Embryonic facial prominence (tissue), 1 donor: Measurements from ENCODE around the gene EMILIN1.

Experiments used
- DNase-seq: peaks from one replicate; pipeline ENCODE4 v3.0.0-alpha.2; 2016; ENCODE audit errors: extremely low spot score

Gene EMILIN1

DNA sequence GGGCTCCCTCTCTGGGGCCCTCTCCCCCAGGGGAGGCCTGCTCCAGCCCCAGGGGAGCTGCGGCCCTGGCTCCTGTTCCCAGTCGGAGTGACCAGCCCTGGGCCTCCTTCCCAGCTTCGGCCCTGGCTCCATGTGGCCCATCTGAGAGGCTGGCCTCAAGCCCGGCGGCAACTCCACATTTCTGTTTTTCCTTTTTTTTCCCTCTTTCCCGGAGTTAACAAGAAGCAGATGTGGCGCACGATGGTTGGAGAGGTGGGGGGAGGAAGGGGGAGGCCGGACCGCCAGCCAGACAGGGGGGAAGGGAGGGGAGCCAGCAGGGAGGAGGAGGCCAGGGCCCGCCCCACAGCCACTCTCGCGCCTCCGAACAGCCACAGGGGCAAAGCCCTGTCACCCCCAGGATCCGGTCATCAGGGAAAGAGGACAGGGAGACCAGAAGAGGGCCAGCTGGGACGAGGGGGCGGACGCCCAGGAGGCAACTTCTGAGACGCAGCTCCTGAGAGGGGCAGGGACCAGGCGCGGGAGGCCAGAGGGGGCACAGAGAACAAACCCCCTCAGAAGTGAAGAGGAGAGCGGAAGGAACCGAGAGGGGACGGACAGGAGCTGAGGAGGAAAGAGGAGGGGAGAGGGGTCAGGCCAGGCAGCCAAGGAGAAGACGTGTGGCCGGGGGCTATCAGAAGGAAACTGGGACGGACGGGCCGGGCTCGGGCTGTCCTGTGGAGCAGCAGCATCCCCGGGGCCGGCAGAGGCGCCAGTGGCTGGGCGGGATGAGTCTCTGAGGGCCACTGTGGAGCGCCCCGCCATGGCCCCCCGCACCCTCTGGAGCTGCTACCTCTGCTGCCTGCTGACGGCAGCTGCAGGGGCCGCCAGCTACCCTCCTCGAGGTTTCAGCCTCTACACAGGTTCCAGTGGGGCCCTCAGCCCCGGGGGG lies at the start of gene EMILIN1:
Gene EMILIN1 (plus strand): TSS at position 349 of the 928 bp plus-strand sequence. CDS start 451 bp downstream, at position 800.
- peak; percentile 91 for DNase-seq

DNA sequence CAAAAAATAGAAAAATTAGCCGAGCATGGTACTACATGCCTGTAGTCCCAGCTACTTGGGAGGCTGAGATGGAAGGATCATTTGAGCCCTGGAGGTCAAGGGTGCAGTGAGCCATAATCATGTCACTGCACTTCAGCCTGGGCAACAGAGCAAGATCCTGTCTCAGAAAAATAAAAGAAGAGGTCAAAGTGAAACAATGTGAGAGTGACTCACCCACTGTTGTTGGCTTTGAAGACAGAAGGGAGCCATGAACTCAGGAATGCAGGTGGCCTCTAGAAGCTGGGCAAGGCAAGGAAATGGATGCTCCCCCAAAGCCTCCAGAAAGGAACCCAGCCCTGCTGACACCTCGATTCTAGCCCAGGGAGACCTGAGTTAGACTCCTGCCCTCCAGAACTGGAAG lies 49.4 kb upstream of the EMILIN1 start:
- no peak for DNase-seq

DNA sequence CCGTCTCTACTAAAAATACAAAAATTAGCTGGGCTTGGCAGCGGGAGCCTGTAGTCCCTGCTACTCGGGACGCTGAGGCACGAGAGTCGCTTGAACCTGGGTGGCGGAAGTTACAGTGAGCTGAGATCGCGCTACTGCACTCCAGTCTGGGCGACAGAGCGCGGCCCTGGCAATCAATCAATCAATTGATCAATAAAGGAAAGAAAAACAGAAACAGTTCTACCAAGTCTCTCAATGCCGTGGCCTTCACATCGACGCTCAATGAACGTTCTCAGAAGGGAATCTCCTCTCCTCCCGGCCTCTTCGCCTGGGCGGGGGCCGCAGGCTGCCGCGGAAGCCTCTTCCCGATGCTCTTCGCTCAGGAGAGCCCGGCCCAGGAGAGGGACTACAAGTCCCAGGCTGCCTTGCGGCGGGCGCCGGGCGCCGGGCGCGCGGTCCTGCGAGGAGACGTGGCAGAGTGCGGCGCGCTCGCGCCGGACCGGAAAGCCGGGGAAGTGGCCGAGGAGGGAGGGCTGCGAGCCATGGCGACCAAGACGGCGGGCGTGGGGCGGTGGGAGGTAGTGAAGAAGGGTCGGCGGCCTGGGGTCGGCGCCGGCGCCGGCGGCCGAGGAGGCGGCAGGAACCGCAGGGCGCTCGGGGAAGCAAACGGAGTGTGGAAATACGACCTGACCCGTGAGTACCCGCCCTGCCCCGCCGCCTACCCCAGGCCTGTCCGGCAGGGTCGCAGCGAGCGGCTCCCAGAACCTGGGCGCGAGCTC lies 45.7 kb upstream of the EMILIN1 start, which contains the start of gene TMEM214:
Gene TMEM214 (plus strand): TSS at position 471 of the 758 bp plus-strand sequence. CDS start 51 bp downstream, at position 522.
- peak; percentile 49 for DNase-seq

DNA sequence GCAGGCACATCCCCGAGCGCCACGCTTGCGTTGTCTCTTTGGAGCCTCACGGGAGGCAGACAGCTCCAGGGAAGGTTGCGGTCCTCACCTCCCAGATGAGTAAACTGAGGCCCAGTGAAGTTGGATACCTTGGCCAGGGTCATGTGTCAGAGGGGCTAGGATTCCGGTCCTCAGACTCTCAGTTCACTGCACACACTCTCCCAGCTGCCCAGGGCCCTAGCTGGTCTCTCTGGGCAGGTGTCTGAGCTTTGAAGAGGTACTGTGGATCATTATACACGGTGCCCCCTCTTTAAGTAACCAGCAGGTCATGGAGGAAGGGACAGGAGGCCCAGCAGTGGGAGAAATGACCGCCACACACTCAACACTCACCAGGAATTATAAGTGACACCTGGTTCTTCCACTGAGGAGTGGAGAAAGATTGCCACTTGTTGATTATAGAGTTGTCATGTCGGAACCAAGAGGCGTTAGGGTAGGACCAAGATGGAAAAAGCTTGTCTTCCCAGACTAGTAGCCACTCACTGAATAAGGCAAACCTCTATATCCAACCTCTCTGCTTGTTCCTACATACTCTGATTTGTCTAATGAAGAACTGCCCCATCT lies 45.1 kb upstream of the EMILIN1 start:
- no peak for DNase-seq

DNA sequence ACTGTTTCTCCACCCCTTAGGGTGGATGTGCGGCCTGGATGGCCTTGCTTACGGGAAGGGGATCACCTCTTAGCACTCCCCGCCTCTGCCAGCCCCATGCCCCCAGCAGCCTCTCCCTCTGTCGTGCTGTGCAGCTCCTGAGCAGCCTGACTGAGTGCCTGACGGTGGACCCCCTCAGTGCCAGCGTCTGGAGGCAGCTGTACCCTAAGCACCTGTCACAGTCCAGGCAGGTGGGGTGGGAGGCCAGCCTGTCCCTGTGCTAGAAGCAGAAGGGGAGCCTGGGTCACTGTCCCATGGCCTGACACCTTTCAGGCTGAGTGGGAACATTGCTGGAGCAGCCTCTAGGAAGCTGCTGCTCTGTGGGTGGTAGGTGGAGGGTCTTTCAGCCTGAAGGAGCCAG lies 40.4 kb upstream of the EMILIN1 start:
- no peak for DNase-seq

DNA sequence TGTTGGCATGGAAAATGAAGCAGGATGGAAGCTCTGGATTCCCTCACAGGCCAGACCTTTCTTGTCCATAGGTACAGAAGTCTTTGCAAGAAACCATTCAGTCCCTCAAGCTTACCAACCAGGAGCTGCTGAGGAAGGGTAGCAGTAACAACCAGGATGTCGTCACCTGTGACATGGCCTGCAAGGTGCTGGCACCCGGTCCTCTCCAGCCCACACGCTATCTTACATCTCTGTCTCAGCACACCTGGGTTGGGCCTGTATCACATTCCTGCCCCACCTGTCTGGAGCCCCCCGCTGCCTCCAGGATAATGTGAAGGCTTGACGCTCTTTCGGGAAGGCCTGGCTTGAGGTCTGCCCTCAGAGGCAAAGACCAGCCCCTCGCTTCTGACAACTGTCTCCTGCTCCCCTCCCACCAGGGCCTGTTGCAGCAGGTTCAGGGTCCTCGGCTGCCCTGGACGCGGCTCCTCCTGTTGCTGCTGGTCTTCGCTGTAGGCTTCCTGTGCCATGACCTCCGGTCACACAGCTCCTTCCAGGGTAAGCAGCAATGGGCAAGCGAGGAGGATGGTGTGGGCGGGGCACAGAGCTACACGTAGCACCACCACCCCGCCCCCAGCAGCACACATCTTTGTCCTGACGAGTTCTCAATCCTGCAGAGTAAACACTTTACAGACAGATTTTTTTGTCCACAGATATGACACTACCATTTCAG lies 39.6 kb upstream of the EMILIN1 start:
- no peak for DNase-seq

DNA sequence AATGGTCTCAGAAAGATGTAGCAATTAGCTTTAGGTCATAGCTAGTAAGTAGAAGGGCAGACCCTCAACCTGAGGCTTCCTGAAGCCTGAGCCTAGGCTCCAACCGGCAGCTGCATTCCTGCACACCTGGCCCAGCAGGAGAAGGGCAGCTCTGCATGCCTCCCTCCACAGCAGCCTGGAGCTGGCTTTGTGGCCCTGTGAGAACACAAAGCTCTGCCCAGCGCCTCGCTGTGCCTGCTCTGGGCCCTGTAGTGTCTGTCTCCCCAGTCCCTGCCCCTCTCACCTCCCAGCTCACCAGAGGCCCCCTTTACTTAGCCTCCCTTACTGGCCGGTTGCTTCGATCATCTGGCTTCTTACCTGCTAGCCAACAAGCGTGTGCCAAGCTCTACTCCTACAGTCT lies 39.0 kb upstream of the EMILIN1 start:
- no peak for DNase-seq

DNA sequence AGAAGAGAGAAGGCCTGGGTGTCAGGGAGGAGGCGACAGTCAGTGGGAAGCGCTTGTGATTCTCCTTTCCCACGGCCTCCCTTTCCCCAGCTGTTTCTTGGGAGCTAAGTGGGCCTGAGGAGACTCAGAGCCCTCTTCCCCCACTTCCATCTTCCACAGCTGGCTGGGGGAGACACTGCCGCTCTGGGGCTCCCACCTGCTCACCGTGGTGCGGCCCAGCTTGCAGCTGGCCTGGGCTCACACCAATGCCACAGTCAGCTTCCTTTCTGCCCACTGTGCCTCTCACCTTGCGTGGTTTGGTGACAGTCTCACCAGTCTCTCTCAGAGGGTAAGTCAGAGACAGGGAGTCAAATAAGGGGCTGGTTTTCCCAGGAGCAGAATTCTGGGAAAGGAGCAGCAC lies 38.5 kb upstream of the EMILIN1 start:
- DNase-seq, result no peak

DNA sequence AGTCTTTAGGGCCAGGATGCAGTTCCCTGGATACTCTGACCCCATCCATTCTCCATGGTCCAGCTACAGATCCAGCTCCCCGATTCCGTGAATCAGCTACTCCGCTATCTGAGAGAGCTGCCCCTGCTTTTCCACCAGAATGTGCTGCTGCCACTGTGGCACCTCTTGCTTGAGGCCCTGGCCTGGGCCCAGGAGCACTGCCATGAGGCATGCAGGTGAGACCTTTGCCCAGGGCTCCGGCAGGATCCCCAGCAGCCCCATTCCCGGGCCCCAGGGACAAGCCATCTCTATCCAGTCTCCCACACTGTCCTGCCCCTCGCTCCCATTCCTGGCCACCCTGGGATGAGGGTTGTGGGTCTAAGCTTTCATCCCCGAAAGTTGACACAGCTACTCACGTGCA lies 38.1 kb upstream of the EMILIN1 start:
- no peak for DNase-seq

DNA sequence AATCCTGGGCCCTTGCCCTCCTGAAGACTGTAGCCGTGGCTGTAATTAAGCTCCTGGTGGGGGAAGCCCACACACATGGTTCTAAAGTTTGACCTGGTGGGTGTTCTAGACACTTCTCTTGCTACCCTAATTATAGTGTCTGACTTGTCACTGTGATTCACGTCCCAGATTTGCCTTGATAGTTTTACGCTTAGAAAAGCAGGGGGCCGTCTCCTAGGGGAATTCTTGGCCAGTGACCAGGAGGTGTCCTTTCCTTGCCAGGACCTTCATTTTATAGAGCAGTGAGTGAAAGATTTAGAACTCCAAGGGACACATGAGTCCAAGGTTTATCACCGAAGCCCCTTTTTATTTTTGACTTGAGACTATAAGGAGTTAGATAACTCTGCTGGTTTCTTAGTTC lies 36.7 kb upstream of the EMILIN1 start:
- no peak for DNase-seq

DNA sequence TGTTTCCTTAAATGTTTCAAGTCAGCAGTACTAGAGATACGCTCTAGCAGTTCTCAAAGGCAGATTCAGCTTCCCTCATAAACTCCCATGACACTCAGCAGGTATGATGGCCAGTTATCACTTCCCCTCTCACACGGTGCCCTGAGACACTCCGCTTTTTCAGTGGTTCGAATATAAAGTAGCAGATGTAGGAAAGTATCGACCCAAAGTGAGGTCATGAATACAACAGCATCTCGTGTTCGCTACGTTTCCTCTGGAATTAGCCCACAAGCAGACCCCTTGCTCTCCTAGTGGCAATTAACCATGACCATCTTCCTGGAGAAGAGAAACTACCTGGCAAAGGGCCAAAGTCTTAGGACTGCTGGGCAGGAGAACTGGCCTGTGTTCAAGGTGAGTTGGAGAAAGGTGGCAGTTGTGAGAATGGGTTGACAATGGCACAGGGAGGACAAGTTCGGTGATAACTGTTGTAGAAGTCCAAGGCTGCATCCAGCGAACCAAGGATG lies 36.2 kb upstream of the EMILIN1 start:
- no peak for DNase-seq

DNA sequence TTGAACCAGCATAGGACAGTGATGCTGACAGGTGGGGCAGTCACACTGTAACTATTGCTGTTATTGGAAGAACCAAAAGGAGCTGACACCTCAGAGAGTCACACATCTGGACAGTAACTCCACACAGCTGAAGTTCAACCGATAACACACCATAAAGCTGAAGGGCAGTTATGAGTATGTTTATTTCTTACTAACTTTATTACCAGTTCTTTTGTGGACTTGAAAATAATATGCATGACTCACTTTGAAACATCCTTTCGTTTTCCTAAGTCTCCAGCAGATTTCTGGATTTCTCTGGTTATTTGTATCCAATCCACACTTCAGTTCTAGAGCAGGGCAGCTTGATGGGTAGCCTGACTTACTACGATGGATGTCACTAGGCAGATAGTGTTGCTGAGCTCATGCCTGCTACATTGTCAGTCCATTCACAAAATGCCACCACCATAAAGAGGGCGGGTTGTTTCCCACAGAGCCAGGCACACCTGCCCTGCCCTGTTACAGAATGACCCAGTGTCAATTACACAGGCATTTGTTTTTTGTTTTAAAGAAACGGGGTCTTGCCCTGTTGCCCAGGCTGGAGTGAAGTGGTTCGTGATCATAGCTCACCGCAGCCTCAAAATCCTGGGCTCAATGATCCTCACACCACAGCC lies 35.3 kb upstream of the EMILIN1 start:
- no peak for DNase-seq

DNA sequence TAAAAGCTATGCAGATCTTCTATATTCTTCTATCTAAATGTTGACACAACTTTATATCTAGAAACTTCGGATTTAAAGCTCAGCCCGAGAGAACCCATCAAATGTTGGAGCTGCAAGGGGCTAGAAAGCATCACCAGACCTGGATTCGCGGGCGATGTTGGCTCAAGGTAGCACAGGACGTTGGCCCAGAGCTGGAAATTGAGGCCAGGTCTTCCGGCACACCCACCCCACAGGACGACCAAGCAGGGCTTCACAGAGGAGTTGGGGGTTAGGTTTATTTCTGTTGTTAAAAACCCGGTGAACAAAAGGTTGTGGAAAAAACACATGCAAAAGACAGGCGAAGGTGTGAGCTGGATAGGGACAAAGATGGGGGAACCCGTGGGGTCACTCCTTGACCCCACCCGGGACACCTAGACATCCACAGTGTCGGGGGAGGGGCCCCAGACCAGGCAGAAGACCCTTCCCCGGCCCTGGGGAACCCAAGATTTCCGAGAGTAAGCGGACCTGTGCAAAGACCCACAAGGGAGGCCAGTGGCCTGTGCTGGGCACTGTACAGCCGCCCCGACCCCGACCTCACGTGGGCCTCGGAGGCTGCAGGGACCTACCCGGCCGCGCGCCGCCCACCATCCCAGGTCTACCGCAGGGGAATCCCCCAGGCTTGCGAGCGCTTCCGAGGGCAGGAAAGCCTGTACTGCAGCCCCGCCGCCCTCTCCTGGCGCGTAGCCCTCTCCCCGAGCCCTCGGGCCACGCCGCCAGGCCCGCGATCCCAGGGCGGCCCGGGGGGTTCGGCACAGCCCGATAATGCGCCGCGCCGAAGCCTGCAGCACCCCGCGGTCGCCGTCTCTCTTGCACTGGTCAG lies 28.8 kb upstream of the EMILIN1 start:
- no peak for DNase-seq

DNA sequence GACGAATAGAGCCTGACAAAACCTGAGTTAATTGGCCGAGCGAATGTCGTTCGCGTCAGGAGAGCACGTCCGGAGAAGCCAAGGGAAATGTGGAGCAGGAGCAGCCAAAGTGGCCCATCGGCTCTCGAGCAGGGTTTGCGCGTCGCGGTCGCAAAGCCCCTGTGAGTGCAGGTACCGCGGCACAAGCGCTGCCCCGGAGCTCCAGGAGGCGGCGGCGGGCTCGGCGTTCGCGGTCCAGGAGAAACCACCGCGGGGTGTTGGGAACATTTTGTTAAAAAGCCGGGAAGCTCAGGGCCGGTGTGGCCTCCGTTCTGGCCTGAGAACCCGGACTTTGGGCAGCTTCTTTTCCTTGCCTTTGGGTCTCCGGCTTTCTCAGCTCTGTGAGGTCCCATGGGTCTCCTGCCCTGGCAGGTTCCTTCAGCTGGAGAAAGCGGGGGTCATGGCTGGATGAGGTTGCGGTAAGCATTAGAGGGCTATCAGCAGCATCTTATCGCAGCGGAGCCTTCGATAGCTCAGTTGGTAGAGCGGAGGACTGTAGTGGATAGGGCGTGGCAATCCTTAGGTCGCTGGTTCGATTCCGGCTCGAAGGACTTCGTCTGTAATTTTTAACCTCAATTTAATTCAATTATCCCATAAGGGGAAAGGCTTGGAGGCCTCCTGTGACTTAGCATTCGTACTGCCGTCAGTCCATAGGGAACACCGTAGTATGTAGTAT lies 28.0 kb upstream of the EMILIN1 start:
- peak; percentile 91 for DNase-seq

DNA sequence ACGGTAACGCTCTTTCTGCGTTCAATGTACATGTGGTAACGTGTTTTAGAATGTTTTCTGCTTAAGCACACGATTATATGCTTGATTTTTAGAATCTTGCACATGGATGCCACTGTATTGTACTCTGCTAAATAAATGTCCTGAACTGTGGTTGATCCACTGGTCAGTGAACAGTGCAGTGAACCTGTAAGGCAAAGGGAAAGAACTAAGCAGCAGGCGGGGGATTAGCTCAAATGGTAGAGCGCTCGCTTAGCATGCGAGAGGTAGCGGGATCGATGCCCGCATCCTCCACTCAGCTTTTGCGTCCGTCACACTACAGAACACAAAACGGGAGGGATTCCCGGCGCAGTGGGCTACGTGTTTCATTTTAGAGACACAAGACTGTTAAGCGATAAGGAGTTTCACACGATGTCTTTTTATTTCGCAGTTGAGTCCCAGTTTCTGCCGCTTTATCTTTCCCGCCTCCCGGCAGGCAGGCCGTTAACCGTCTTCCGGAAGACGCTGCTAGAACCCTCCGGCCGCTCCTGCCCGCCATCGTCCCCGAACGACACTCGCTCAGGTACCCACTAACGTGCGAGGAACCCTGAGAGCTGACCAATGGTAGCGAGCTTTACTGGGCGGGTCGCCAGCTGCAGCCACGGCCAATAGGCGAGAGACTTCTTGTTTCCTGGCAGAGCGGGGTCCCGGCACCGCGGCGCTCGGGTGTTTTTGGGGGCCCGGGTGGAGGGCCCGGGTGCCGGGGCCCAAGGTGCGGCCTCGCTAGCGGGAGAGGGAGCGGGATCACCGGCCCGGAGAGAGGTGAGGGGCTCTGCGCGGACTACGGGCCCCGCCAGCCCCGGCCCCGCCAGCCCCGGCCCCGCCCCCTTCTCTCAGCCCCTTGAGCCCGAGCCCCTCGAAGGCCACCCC lies 27.2 kb upstream of the EMILIN1 start, which contains the start of gene AGBL5:
Gene AGBL5 (plus strand): TSS at position 673 of the 906 bp plus-strand sequence. CDS start 1,291 bp downstream, outside the sequence.
- DNase-seq, result peak; percentile 89

DNA sequence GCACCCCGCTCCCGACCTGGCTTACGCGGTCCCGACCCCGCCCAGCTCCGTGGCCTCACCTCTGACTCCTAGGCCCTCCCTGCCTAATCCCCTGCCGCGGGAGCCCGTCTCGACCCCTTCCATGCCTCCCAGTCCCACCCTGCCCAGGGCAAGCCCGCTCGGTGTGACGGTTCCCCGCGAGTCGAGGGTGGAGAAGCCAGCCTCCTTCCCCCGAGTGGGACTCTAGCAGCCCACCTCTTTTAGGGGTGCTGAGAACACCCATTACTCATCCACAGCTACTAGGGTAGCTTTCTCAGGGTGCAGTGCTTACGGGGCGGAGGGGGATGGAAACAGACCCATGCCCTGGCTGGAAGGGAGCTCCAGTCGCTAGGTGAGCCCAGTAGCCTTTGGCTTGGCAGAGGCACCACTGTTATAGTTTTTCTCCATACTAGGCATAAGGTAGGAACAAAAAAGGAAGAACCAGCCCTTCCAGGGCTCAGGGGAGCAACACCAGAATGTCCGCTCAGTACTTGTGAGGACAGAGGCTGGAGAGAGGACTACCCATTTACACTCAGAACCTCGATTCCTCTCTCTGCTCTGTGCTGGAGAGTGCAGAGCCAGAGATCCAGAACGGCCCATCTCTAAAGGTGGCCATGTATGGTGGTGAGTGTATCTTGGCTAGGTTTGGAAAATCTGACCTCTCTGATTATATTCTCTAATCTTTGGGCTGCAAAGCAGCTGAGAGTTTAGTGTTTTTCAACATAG lies 26.3 kb upstream of the EMILIN1 start:
- DNase-seq, result no peak

DNA sequence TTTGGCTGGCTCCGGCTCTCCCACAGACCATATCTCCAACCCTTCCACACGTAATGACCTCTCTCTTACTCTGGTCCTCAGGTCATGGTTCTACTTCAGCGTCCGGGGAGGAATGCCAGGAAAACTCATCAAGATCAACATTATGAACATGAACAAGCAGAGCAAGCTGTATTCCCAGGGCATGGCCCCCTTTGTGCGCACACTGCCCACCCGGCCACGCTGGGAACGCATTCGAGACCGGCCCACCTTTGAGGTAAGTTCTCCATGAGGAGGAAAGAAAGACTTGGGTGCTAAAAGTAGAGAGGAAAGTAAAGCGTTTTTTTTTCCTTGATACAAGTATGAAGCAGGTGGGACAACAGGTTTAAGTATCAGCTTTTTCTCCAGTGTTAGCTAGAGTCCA lies 25.1 kb upstream of the EMILIN1 start:
- DNase-seq, result no peak
